Left lobe of liver (tissue), 2 donors: ENCODE data around the gene ZNF792. TPM values are rescaled to one million over a fixed set of nuclear protein-coding genes. Genes with fewer than 3 reads are reported as not detected.
A peak's percentile ranks its signal among the peaks of the same experiment; 100 is the strongest.
"Not testable (repeated sequence)": the region's sequence is repeated elsewhere in the genome, so short reads cannot be mapped to it uniquely, and the experiment has no call there.

ENCODE experiments used
- ATAC-seq: fragments of 200-7000 bp; cut with Tn5 transposase; one replicate; pipeline ENCODE4 v1.9.1; 2020; ENCODE audit warnings: mild to moderate bottlenecking, moderate library complexity
- DNase-seq: peaks from one replicate; pipeline ENCODE4 v3.0.0-alpha.2; 2020; ENCODE audit warnings: low spot score
- total RNA-seq: library from RNA; stranded (reverse); gene quantifications from one replicate; pipeline ENCODE4 v1.2.1, GENCODE V29; 2021
- donor health status: DM: no; HTN: no; CAD: no; lungs with moderate emphysema.
- donor health status: DM: no; HTN: yes; CAD: no.

ZNF792 gene
- 2.9 TPM for total RNA-seq

DNA sequence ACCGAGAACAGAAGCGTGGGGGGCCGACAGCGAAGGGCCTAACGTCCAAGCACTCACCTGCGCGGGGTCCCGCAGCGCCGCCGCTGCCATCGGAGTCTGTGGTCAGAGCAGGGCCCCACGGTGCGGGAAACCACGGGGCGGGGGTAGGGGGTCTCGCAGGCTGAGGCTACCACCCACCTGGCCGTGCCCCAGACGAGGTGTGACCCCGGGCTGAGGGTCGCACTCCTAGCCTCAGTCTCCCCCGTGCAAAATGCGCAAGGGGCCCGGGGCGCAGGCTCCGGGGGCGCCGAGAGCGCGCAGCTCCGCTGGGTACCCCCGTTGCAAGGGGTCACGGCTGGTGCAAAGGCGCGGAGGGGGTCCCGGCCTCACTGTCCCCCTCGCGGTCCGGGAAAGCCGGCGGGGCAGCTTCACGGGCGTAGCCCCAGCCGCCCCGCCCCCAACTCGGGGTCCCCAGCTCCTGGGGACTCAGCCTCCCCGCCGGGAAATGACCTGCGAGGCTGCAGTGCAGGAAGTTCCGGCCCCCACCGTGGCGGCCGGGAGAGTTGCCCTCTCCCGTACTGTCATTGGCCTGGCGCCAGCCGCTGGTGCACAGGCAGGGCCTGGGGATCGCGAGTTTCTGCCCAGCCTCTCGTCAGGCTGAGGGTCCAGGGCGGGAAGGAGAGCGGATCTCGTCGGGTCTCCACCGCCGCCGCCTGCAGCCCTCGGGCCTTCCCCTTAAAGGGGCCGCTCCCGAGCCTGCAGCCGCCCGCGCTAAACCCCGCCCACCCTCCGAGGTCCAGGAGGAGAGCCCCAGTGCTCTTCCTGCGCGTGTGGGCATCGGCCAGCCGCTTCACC, at the start of gene ZNF792:
Gene ZNF792, minus strand, starts transcription at position 657 of the 834 bp plus-strand sequence. Its CDS starts 567 bp downstream, at position 90.
- ATAC-seq (peak; percentile 93), DNase-seq (peak; percentile 74)

DNA sequence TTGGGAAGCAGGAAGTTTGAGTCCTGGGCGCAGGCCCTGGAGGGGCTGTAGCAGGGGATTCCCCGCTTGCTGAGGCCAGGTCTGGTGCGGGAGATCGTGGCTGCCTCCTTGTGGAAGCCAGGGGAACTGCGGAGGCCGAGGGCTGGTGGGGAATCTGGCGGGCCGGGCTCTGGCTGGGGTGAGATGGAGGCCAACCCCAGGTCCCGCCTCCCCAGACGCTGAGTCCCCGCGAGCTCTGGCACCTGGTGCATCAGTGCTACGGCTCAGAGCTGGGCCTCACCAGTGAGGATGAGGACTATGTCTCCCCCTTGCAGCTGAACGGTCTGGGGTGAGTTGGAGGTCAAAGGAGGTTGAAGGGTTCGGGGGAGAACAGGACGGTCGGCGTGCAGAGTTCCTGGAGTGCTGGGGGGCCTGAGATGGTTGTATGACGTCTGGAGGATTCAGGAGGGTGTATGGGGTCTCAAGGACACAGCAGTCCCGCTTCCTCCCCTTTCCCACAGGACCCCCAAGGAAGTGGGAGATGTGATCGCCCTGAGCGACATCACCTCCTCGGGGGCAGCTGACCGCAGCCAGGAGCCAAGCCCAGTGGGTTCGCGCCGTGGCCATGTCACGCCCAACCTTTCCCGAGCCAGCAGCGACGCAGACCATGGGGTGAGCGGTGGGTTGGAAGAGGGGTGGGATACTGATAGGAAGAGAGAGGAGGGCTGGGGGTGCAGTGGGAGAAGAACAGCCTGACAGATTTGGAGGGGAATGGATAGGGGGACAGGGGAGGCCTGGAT, 49.2 kb upstream of the ZNF792 start:
- DNase-seq: peak; percentile 79
- peak; percentile 94 for ATAC-seq

DNA sequence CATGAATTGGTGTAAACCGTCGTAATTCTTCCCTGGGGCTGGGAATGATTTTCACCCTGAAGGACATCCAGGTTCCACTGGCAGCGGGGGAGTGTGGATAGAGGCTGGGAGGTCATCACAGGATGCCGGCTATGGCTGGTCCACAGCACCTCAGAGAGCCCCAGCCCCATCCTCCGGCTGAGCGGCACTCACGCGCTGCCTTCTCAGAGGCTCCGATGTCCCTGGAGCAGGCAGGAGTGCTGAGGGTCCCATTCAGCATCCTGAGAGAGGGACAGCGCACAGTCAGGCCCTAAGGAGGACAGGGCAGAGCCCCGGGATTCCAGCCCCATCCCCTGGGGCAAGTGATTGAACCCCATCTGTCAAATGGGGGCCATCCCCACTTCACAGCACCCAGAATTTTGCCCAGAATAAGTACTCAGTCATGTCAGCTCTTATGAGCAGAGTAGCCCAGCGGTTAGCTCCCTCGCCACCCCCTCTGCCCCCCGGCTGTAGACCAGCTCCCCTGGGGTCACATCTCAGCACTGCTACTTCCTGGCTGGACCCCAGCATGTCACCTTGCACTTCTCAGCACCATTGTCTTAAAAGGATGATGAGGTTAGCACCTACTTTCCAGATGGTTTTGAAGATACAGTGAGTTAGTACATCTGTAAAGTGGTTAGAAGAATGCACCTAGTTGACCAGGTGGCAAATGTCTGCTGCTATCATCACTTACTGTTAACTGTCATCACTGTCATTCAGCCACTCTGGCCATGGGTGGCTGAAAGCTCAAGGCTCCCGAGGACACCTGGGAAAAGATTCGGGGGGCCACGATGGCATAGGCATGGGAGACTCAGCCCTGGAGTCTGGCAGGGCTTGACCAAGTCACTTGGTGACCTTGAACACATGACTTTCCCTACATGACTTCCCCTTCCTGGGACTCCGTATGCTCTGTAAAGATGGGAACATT, 48.0 kb upstream of the ZNF792 start:
- ATAC-seq (no peak), DNase-seq (no peak)

DNA sequence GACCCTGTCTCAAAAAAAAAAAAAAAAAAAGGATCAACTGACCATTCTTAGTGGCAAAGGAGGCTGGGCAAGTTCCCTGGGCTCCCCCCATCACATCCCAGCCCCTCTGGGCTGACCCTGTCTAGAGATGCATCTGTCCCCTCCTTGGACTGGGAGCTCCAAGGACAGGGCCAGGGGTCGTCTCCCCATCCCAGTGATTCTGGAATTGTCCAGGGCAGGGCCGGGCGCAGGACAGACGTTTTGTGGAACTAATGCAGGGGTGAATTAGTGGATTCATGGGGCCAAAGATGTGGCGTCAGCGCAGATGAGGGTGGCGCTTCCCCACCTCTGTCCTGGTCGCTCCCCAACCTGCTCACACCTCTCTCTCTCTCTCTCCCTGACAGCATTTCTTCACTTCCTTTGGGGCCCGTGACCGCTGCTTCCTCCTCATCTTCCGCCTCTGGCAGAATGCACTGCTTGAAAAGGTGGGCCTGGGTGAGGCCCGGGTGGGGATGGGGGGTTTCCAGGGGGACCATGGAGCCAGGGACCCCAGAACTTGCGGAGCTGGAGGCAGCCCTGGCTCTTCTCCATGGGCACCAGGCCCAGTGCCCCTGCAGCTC, 47.2 kb upstream of the ZNF792 start:
- no peak for ATAC-seq
- no peak for DNase-seq

DNA sequence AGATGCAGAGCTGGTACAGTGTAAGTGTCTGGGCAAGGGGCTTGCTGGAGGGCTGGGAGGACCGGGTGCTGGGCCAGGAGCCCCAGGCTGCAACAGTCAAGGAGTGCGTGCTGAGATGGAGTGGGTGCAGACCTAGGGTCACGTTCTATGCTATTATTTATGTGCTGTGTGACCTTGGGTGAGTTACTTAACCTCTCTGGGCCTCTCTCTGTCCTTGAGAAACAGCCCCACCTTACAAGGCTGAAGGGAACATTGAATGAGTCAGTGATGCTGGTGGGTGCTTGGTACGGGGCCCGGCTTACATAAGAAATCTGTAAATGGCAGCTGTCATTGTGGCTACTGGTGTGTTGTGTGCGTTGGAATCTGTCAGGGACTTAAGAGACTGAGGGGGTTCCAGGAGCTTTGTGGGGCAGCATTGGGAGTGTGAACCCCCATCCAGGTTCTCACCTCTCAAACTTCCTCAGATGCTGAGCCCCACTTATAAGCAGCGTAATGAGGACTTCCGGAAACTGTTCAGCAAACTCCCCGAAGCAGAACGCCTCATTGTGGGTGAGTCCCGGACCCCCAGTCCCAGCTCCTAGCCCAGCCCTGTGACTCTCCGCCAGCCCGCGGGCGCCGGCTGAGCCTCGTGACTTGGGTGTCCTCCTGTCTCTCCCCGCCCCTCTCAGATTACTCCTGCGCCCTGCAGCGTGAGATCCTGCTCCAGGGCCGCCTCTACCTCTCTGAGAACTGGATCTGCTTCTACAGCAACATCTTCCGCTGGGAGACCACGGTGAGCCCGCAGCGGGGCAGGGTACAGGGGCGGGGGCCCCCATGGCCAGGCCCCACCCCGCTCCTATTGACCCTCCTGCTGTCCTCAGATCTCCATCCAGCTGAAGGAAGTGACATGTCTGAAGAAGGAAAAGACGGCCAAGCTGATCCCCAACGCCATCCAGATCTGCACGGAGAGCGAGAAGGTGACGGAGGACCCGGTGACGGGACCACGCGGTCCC, 45.7 kb upstream of the ZNF792 start:
- no peak for ATAC-seq
- no peak for DNase-seq

DNA sequence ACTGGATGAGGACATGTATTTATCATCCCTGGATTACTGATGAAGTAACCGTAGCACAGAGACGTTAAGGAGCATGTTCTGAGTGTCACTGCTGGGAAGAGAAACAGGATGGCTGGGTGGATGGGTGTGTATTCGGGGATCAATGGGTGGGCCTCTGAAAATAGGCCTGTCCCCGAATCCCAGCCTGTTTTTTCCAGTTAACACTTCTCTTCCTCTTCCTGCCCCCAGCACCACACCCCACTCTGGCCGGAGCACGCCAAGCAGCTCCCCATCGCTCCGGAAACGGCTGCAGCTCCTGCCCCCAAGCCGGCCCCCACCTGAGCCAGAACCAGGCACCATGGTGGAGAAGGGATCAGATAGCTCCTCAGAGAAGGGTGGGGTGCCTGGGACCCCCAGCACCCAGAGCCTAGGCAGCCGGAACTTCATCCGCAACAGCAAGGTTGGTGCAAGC, 44.9 kb upstream of the ZNF792 start:
- no peak for ATAC-seq
- DNase-seq: no peak

DNA sequence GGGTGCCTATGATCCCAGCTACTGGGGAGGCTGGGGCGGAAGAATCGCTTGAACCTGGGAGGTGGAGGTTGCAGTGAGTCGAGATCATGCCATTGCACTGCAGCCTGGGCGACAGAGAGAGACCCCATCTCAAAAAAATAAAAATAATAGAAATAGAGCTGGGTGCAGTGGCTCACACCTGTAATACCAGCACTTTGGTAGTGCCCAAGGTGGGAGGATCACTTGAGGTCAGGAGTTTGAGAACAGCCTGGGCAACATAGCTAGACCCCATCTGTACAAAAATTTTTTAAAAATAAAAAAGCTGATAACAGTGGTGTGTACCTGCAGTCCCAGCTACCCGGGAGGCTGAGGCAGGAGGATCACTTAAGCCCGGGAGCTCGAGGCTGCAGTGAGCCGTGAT, 43.4 kb upstream of the ZNF792 start:
- not testable (repeated sequence) for DNase-seq, ATAC-seq

DNA sequence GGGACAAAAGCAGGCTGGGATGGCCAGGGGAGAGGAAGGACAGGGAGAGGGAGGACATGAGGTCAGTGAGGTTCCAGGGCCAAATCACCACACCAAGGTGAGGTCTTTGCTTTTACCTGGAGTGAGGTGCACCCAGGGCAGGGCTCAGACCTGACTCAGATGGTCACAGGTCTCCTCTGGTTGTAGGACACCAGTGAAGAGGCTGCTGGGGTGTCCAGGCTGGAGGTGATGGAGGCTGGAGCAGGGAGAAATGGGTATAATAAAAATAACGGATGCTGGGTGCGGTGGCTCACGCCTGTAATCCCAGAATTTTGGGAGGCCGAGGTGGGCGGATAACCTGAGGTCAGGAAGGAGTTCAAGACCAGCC, 43.0 kb upstream of the ZNF792 start:
- DNase-seq (no peak), ATAC-seq (no peak)

DNA sequence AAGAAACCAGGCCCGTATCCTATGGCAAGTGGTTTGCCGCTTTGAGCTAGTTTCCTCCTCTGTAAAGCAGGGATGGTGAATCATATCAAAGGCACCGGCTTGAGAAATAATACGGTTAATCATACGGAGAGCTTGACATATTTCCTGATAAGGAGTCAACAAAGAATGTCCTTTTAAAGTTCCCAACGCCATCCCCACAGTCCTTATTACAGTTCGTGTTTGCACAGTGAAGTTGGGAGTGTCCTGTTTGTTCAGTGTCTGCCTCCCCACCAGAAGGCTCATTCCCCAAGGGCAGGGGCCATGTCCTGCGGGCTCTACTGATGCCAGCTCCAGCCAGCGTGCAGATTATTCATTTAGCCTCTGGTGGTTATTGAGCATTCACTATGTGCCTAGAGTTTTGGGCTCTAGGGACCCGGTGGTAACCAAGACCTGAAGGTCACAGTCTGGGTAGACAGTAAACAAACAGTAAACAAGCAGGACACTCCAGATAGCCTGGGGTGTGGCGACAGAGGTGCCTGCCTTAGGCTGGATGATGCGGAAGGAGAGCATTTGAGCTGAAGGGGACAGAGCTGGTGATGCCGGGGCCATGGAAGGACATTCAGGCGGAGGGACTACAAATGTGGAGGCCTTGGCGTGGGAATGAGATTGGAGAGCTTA, 42.4 kb upstream of the ZNF792 start:
- ATAC-seq (peak; percentile 57), DNase-seq (no peak)

DNA sequence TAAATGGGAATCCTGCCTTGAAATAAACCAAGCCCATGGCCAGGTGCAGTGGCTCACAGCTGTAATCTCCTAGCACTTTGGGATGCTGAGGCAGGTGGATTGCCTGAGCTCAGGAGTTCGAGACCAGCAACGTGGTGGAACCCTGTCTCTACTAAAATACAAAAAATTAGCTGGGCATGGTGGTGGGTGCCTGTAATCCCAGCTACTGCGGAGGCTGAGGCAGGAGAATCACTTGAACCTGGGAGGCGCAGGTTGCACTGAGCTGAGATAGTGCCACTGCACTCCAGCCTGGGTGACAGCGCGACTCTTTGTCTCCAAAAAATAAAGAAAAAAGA, 41.9 kb upstream of the ZNF792 start:
- DNase-seq, ATAC-seq: not testable (repeated sequence)

DNA sequence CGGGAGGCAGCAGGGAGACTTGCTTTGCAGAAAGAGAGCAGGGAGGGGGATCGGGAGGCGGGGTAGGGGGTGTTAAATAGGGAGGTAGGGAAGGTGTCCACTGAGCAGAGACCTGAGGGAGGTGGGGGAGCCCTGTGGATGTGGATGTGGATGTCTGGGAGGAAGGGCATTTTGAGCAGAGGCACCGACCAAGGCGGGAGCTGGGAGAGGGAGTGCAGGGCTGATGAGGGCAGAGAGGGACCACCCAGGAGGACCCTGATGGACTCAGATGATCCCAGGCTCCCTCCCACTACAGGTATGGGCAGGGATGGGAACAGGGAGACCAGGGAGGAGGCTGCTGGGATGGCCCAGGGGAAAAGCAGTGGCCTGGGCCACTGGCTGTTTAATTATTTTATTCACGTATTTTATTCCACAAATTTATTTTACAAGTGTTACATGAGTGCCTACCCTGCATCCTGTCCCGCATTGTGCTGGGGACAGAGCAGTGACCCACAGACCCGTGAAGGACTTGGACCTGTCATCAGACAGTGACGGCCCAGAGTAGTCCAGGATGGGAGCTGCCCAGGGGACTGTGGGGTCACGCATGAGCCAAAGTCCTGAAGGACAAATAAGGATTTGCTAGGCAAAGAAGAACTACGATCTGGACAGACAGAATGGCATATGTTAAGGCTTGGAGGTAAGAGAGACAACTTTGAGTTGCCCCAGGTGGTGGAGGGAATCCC, 41.4 kb upstream of the ZNF792 start:
- ATAC-seq (peak; percentile 40), DNase-seq (no peak)

DNA sequence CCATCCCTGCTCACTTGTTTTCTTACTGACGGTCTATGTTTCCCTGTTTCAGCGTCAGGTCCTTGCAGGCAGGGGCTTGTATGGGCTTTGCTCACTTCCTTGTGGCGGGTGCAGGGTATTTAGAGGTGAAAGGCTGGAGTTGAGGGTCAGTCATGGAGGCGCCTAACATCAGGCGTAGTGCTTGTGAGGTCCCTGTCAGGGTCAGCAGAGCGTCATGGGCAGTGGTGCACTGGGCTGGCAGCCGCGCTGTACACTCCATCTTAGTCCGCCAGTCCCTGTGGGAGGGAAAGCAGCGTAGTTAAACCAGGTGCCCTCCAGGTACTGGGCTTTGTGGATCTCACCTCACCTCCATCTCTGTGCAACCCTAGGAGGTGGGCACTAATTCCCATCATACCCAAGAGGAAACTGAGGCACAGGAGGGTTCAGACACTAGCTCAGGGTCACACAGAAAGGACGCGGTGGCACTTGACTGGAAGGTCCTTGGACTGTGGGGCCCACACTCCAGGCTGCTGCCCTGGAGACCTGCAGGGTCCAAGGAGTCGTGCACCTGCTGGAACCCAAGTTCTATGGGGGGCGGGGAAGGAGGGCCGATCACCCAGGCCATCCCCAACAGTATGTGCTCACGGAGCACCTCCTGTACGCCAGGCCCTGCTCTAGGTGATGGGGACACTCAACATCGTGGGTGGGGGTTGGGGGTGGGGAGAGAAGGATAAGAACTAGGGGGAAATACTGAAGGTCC, 40.7 kb upstream of the ZNF792 start:
- ATAC-seq (no peak), DNase-seq (no peak)

DNA sequence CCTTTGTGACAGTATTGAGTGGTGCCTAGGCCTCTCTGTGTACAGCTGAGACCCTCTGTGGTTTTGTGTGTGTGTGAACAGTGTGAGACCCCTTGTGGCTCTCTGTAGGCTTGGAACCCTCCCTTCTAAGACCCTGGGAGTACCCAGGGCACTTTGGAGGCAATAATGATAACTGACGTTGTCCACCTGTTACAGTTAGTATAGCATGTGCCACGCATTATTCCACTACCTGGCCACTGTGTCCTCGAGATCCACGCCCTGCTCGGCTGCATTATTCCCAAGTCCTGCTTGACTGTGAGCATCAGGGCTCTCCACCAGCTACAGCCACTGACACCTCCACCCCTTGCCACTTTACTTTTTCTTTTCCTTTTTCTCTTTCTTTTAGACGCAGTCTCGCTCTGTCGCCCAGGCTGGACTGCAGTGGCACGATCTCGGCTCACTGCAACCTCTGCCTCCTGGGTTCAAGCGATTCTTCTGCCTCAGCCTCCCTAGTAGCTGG, 38.1 kb upstream of the ZNF792 start:
- DNase-seq: no peak
- ATAC-seq: no peak

DNA sequence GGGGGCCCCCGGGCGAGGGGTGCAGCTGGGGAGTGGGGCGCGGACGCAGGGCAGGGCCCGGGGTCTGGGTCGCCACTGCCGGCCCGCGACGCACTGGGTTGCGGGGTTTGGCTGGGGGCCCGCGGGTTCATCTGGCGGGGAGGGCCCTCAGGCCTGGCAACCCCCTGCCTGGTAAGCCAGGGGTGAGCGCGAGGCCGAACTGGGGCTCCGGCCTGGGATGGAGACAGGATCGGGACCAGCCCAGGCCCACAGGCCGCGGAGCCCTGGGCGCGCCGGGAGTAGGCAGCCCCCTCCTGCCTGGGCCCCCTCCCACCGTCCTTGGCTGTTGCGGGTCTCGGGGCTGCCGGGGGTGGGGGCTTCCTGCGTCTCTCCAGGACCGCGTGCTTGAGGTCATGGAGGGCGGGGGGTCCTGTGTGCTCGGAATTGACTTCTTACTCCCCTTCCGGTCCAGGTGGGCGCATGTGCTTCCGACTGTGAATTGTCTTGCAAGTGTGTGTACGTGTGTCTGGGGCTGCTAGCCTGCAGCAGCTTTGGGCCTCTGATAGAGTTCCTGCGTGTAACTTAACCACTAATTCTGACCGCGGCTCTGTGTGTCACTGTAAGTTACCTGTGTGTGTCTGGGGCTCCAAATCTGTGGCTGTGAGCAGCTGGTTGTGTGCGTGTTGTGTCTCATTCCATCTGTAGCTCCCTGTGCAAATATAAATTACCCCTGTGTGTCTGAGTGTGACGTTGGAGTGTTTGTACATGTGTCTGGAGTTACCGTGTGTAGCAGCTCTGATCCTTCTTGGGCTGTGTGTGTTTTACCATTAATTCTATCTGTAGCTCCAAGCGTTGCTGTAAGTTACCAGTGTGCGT, 36.8 kb upstream of the ZNF792 start:
- no peak for DNase-seq

DNA sequence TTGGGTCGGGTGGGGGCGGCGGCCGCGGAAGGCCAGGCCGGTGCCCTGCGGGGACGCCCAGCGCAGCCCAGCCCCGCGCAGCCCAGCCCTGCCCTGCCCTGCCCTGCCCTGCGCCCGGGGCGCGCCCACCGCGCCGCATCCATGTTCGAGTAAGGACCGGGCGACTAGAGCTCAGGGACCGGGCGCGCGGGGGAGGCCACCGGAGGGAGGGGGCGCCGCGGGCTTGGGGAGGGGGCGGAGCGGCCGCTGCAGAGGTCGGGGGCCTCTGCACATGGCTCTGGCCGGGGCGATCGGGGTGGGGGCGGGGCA, 36.3 kb upstream of the ZNF792 start:
- ATAC-seq (no peak), DNase-seq (no peak)

More for the DNA sequence above, 36.8 kb upstream of the ZNF792 start:
- no peak for ATAC-seq

DNA sequence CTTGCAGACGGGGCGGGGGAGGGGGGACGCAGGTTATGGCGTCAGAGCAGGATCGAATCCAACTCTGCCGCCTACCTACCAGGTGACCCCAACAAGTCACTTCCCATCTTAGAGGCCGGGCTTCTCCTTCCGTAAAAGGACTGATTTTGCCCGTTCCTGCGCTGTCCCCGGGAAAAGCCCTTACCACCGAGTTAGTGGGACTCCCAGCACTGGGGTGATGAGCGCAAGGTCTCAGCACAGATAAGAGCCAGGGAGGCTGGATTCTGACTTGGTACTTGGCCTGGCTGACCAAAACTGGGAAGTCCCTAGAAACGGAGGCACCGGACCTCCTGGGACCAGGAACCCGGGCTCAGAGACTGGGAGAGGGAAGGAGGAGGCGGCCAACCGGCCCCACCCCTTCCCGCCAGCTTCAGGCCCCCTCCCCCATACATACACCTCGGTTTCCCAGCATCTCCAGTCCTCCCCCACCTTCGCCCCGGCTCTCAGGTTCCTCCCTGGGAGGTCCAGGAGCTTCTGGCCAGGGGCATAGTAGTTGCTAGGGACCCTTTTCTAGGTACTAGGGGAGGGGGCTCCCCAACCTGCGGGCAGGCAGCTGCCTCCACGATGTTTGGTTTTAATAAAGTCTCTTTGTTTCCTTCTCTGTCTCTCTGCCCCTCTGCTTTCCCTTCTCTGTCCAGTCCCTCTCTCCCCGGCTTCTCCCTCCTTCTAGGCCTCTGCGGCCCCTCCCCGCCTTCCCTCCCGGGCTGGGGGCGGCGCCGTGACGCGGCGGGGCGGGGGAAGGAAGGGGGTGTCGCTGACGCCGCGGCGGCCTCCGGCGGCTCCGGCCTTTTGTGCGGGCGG, 35.7 kb upstream of the ZNF792 start, which contains the start of gene GRAMD1A:
Gene GRAMD1A, plus strand, starts transcription at position 826 of the 840 bp plus-strand sequence. CDS start 156 bp downstream, outside the sequence.
- ATAC-seq: peak; percentile 84
- DNase-seq: peak; percentile 88
